ENCODE data around the gene WDFY4.

DNA sequence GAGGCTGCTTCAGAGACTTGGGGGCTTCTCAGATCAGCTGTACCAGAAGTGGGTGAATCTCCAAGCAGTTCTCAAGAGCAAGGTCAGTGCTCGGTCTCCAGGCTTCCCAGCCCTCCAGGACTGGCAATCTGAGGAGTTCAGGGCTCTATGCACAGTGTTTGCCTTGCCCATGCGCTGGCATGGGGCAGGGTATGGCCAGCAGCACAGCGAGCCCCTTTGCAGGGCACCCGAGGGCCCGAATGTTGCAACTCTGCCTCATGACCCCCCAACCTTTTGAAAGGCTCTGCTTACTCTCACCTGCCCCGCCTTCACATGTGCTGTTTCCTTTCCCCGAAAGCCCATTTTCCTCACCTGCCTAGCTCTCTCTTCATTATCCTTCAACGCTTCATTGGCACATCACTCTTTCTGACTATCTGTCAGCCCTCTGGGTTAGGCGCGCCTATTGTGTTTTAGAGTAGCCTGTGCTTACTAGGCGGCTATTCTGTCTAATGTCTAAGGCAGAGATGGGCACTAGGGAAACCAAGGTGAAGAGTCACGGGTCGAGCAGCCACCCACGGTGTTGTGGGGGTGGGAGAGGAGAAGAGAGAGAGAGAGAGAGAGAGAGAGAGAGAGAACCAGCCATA lies 83.6 kb downstream of the WDFY4 start:
- TF ChIP-seq, protein P1, sequence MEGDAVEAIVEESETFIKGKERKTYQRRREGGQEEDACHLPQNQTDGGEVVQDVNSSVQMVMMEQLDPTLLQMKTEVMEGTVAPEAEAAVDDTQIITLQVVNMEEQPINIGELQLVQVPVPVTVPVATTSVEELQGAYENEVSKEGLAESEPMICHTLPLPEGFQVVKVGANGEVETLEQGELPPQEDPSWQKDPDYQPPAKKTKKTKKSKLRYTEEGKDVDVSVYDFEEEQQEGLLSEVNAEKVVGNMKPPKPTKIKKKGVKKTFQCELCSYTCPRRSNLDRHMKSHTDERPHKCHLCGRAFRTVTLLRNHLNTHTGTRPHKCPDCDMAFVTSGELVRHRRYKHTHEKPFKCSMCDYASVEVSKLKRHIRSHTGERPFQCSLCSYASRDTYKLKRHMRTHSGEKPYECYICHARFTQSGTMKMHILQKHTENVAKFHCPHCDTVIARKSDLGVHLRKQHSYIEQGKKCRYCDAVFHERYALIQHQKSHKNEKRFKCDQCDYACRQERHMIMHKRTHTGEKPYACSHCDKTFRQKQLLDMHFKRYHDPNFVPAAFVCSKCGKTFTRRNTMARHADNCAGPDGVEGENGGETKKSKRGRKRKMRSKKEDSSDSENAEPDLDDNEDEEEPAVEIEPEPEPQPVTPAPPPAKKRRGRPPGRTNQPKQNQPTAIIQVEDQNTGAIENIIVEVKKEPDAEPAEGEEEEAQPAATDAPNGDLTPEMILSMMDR (conservative IDR thresholded peaks at IDR 0.05), result no peak
- TF ChIP-seq ZFX (IDR thresholded peaks at IDR 0.05), result no peak

Data from C4-2B (cell line).